ENCODE results near the gene KIAA2012. TPM values are rescaled to one million over a fixed set of nuclear protein-coding genes. Genes with fewer than 3 reads are reported as not detected.

KIAA2012 gene
- total RNA-seq, 1 donor from 2014 or later = not detected

DNA sequence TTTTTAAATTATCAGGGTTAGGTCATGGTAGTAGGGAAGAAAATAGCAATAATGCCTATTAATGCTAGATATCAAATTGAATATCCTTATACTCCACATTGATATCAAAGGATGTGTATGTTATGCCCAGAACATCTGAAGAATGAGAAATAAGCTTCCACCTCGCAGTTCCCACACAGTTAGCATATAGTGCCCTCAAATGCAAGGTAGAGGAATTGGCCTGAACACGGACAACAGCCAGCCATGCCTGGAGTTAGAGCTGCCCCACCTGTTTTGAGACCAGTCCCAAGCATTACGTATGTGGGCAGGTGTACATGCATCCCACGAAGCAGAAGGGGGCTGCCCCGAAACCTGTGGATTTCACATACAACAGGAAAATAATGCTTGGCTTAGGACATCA lies 85.7 kb downstream of the KIAA2012 start:
- no peak overlapping the region for H3K4me3 Mint-ChIP-seq
- intact Hi-C loops (cut with micrococcal nuclease) = no loop called here
- no peaks in the 10 kb centered on the region for H3K9me3 Mint-ChIP-seq
- H3K27me3 Mint-ChIP-seq (ENCODE audit: insufficient read depth) = peaks cover 2% of the 10 kb centered on the region
- H3K27ac Mint-ChIP-seq = no peak overlapping the region
- H3K4me1 Mint-ChIP-seq (ENCODE audit: low read depth) = peaks cover 14% of the 10 kb centered on the region
- H3K36me3 Mint-ChIP-seq (ENCODE audit: low read depth) = no peaks in the 10 kb centered on the region
- no peak for DNase-seq (ENCODE audit: low spot score)

DNA sequence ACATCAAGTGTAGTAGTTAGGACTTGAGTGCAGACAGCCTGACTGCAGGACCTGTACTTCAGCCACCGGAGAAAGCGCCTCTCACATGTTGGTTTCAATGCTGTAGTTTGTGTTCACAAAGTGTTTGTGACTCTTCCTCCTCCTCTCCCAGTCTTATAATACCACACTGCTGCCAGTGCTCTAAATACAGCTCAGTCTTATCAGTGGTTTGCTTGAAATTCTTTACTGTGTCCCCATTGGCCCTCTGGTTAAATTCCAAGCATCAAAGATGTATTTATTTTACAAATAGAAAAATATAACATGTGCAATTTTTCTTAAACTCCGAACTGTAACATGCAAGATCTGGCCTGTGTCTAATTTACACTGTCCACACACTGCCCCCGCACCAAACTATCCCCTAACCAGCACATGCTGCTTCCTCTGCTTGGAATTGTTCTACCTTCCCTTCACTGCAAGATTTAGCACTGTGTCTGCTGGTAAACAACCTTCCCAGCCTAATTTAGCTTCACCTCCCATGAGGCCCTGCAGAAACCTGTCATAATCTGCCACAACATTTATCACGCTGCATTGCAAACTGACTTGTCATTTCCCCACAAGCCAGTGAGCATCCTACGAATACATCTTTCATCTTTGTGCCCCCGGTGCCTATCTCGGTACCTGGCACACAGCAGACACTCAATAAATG lies 88.2 kb downstream of the KIAA2012 start:
- no peak for DNase-seq (ENCODE audit: low spot score)
- H3K4me1 Mint-ChIP-seq (ENCODE audit: low read depth) = peaks cover 14% of the 10 kb centered on the region
- no peak overlapping the region for H3K4me3 Mint-ChIP-seq
- peaks cover 2% of the 10 kb centered on the region for H3K27me3 Mint-ChIP-seq (ENCODE audit: insufficient read depth)
- no peaks in the 10 kb centered on the region for H3K9me3 Mint-ChIP-seq
- no peak overlapping the region for H3K27ac Mint-ChIP-seq
- no peaks in the 10 kb centered on the region for H3K36me3 Mint-ChIP-seq (ENCODE audit: low read depth)
- intact Hi-C loops (cut with micrococcal nuclease) = no loop called here

DNA sequence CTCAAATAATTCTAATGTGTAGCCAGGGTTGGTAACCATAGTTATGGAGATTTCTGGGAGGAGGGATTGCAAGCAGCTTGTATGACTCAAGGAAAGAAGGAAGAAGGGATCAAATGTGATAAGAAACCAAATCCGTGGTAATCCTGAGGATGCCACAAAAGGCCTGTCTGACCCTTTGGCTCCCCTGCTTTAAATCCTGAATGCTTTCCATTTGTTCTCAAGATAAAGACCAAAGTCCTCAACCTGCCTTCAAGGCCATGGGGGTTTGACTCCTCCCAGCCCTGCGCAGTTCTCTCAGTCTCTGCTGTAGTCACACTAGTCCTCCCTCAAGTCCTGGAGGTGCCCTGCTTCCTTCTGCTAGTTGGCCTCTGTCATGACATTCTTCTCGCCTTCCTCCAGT lies 91.4 kb downstream of the KIAA2012 start:
- H3K4me1 Mint-ChIP-seq (ENCODE audit: low read depth) = peaks cover 14% of the 10 kb centered on the region
- H3K27ac Mint-ChIP-seq = no peak overlapping the region
- H3K4me3 Mint-ChIP-seq = no peak overlapping the region
- no peaks in the 10 kb centered on the region for H3K36me3 Mint-ChIP-seq (ENCODE audit: low read depth)
- no peaks in the 10 kb centered on the region for H3K27me3 Mint-ChIP-seq (ENCODE audit: insufficient read depth)
- no peak for DNase-seq (ENCODE audit: low spot score)
- intact Hi-C loops (cut with micrococcal nuclease) = no loop called here
- H3K9me3 Mint-ChIP-seq = no peaks in the 10 kb centered on the region

DNA sequence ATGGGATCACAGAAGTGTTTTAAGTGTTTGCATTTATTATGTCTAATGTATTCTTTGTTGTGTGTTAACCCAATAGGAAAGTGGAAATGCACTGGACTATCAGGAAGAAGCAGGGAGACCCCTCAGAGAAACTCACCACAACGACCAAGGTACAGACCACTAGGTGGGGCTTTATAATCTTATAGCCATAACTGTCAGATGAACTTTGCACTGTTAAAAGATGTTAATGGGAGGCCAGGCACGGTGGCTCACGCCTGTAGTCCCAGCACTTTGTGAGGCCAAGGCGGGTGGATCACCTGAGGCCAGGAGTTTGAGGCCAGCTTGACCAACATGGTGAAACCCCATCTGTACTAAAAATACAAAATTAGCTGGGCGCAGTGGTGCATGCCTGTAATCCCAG lies 92.2 kb downstream of the KIAA2012 start:
- Mint-ChIP-seq H3K4me3 (no peak overlapping the region), H3K4me1 (ENCODE audit: low read depth) (peaks cover 15% of the 10 kb centered on the region), H3K27ac (no peak overlapping the region), H3K27me3 (ENCODE audit: insufficient read depth) (no peaks in the 10 kb centered on the region), H3K9me3 (no peaks in the 10 kb centered on the region), H3K36me3 (ENCODE audit: low read depth) (no peaks in the 10 kb centered on the region)
- intact Hi-C loops (cut with micrococcal nuclease) = no loop called here
- no peak for DNase-seq (ENCODE audit: low spot score)

DNA sequence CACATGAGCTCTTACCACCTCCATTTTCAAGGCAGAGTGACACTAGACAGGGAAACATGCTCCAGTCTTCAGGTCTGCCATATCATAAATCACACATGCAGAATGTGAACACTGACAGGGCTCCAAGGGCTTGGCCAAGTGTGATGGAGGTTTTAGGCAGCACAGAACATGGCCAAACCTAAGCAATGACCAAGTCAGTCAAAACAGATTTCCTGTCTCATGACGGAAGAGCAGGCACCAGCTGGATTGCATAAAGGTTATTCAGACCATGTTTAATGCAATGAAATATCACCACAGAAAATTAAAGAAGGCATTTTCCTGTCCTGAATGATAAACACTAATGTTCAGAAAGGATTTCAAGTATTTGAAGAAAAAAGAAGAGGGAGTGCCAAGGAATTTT lies 92.9 kb downstream of the KIAA2012 start:
- intact Hi-C loops (cut with micrococcal nuclease) = no loop called here
- H3K9me3 Mint-ChIP-seq = no peaks in the 10 kb centered on the region
- H3K4me3 Mint-ChIP-seq = no peak overlapping the region
- no peaks in the 10 kb centered on the region for H3K36me3 Mint-ChIP-seq (ENCODE audit: low read depth)
- DNase-seq (ENCODE audit: low spot score) = no peak
- H3K27me3 Mint-ChIP-seq (ENCODE audit: insufficient read depth) = peaks cover 2% of the 10 kb centered on the region
- H3K4me1 Mint-ChIP-seq (ENCODE audit: low read depth) = peaks cover 17% of the 10 kb centered on the region
- no peak overlapping the region for H3K27ac Mint-ChIP-seq

DNA sequence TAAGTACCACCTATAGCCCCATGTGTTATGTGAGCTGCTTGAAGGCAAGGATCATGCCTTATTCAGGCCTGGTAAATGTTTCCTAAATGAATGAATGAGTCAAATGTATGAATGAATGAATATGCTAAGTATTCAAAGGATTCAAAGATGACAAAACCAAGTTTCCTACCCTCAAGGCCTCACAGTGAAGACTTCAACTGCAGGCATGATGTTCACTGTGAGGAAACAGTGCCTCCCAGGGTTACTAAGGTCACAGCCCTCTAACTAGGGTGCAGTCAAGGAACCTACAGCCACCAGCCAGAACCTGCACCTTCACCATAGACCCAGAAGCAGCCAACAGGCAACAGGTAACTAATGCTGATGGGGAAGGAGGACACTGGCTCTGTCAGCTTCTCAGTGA lies 96.1 kb downstream of the KIAA2012 start:
- Mint-ChIP-seq H3K27ac (no peak overlapping the region), H3K36me3 (ENCODE audit: low read depth) (no peaks in the 10 kb centered on the region)

DNA sequence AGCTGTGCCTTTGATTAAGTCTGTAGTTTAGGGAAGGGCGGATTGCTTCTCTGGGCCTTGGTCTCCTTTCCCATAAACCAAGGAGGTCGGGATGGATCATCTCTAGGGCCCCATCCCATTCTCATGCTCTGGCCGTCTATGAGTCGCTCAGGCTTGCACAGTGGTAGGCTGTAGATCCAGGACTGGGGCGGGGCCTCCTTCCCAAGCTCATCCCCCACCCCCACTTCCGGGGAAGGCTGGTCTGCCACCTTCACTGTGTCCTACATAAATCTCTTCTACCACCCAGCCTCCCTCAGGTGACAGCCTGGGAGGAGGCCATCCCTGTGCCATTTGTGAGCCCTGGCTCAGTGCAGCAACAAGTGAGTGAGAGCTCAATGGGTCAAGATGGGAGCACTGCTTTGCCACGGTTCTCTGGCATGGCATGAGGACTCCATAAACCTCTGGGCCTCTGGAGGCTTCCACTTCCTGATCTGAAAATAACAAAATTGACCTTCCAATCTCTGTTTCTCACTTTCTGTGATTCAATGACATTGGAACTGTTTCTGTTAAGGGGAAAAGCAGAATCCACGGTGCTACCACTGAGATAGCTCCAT lies 96.9 kb downstream of the KIAA2012 start:
- Mint-ChIP-seq H3K36me3 (ENCODE audit: low read depth) (no peaks in the 10 kb centered on the region), H3K4me3 (no peak overlapping the region), H3K9me3 (no peaks in the 10 kb centered on the region), H3K4me1 (ENCODE audit: low read depth) (peaks cover 39% of the 10 kb centered on the region), H3K27ac (no peak overlapping the region), H3K27me3 (ENCODE audit: insufficient read depth) (peaks cover 7% of the 10 kb centered on the region)
- intact Hi-C loops (cut with micrococcal nuclease) = no loop called here
- no peak for DNase-seq (ENCODE audit: low spot score)

More for the DNA sequence above, 96.1 kb downstream of the KIAA2012 start:
- intact Hi-C loops (cut with micrococcal nuclease) = no loop called here
- DNase-seq (ENCODE audit: low spot score) = no peak
- H3K4me1 Mint-ChIP-seq (ENCODE audit: low read depth) = peaks cover 37% of the 10 kb centered on the region
- H3K27me3 Mint-ChIP-seq (ENCODE audit: insufficient read depth) = peaks cover 7% of the 10 kb centered on the region
- no peaks in the 10 kb centered on the region for H3K9me3 Mint-ChIP-seq
- no peak overlapping the region for H3K4me3 Mint-ChIP-seq

DNA sequence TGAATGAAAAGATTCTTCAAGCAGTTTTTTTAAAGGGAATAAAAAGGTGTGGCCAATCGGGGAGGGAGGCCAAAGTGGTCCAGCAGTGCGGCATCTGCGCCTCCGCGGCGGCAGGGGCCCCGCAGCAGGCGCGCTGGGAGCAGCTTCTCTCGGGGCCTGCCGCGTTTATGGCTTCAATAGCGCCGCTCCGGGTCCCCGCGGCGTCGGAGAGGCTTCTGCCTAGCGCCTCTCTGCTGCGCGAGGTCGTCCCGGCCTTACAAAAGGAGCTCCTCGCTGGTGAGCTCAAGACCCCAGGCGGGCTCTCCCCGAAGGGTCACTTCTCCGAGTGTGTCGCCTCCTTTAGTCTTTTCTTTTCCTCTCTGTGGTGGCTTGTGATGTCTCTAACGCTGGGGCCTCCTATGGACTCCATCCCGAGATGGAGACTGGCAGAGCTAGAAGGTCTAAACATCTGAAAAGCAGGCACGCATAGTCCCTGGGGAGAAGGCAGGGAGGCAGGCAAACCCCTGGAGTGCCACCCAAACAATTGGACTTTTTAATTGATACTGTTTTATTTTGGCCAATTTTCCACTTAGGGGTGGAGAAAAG lies 98.3 kb downstream of the KIAA2012 start:
- Mint-ChIP-seq H3K27me3 (ENCODE audit: insufficient read depth) (peaks cover 7% of the 10 kb centered on the region), H3K27ac (no peak overlapping the region), H3K36me3 (ENCODE audit: low read depth) (no peaks in the 10 kb centered on the region), H3K4me3 (peak overlapping the region; percentile 22), H3K4me1 (ENCODE audit: low read depth) (peaks cover 43% of the 10 kb centered on the region), H3K9me3 (no peaks in the 10 kb centered on the region)
- intact Hi-C loops (cut with micrococcal nuclease) = no loop called here
- no peak for DNase-seq (ENCODE audit: low spot score)

DNA sequence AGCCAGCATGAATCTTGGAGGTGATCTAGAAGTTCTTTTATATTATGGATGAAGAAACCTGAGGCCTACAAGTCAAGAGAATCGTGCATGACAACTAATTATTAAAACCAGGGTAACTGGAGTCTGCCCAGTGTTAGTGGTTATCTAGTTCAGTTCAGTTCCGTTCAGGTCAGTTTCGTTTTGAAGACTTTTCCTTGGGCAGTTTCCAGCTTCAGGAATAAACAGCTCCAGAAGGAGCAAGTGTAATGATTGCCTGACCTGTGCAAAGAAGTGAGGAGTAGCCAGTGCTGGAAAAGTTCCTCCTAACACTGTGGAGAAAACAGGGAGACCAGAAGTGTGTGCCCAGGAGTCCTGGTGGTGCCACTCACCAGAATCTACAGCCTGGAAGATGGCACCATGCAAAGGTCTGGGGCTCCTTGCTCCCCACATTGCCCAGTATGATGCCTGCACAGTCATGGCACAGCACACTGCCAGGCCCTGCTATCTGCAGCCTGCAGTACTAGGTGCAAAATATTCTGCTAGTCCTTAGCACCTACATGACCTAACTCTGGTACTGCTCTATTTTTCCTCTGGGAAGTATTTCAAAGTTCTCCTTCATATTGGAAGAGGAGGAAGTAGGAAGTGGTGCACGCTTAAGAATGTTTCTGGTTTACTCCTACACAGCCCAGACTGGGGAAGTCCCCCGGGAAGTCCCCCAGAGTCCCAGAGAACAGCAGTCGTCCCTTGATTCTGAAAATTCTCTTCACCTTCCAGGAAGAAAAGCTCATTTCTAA lies 99.6 kb downstream of the KIAA2012 start:
- H3K36me3 Mint-ChIP-seq (ENCODE audit: low read depth) = no peaks in the 10 kb centered on the region
- H3K4me1 Mint-ChIP-seq (ENCODE audit: low read depth) = peaks cover 43% of the 10 kb centered on the region
- peak overlapping the region; percentile 85 for H3K27ac Mint-ChIP-seq
- H3K27me3 Mint-ChIP-seq (ENCODE audit: insufficient read depth) = peaks cover 7% of the 10 kb centered on the region
- H3K9me3 Mint-ChIP-seq = no peaks in the 10 kb centered on the region
- H3K4me3 Mint-ChIP-seq = peak overlapping the region; percentile 35
- peak; percentile 25 for DNase-seq (ENCODE audit: low spot score)
- intact Hi-C loops (cut with micrococcal nuclease) = no loop called here

DNA sequence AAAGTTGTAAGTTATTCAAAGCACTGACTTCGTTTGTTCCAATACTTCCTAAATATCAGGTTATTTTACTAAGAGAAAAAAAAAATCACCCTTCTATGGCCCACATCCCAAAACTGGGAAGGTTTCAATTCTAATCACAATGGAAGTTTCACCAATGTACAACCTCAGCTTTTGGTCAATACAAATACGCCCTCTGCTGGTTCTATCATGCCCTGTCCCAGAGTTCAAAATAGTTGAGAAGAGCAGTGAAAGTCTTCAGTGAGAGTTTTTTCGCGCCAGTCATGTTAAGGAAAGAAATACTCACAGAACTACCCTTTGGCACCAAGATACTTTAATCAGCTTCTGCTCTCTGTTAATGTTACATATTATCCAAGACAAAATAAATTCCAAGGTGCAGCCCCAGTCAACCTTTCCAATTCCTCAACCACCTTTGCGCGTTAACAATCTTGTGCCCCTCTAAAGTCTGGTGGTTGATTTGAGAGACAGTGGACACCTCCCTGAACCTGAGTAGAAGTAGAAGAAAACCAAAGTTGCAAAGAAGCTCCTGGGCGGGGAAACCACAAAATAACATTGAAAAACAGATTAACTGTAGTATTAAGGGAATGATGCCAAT lies 105.4 kb downstream of the KIAA2012 start:
- peak; percentile 31 for DNase-seq (ENCODE audit: low spot score)
- Mint-ChIP-seq H3K27me3 (ENCODE audit: insufficient read depth) (peaks cover 4% of the 10 kb centered on the region), H3K9me3 (no peaks in the 10 kb centered on the region), H3K4me3 (no peak overlapping the region), H3K4me1 (ENCODE audit: low read depth) (peaks cover 12% of the 10 kb centered on the region), H3K27ac (no peak overlapping the region), H3K36me3 (ENCODE audit: low read depth) (no peaks in the 10 kb centered on the region)
- intact Hi-C loops (cut with micrococcal nuclease) = loop anchor here (1.0 to 5.0 kb wide), 6 partner anchors 74 to 941 kb away; partner anchors contain the start of genes ALS2 and FZD7

DNA sequence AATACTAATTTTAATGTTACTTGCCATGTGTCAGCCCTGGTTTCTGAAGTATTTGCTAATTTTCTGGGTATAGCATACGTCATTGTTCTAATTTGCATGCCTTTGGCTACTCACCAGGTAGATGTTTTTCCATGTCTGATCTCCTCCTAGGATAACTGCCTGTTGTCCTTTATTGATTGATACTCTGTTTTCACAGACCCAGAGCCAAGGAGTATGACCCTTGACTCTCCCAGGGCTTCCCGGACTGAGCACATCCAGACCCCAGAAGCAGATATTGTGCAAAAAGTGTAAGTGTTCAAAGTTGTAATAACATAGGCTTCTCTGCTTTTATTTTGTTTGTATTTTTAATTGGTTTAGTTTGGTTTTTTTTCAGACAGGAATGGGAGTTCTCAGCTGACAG lies 111.5 kb downstream of the KIAA2012 start:
- no peak for DNase-seq (ENCODE audit: low spot score)
- Mint-ChIP-seq H3K27me3 (ENCODE audit: insufficient read depth) (peaks cover 23% of the 10 kb centered on the region), H3K36me3 (ENCODE audit: low read depth) (no peaks in the 10 kb centered on the region), H3K27ac (no peak overlapping the region), H3K4me3 (no peak overlapping the region), H3K9me3 (no peaks in the 10 kb centered on the region), H3K4me1 (ENCODE audit: low read depth) (no peaks in the 10 kb centered on the region)
- intact Hi-C loops (cut with micrococcal nuclease) = no loop called here

DNA sequence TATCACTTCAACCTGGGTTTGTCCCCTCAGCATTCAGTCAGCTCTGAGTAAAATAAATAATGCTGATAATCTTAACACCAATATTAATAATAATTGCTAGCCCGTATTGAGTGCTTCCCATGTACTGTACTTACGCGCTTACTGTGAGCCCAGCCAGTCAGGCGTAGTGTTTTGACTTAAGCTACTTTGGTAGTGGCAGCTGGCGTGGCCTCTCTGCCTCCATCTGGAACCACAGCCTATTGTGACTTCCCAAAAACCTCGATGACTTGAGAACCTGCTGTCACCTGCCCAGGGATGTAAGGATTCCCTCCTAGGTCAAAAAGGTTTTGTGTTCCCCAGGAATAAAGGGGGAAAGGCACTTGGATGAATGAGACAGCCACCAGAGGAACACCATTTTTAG lies 112.1 kb downstream of the KIAA2012 start:
- Mint-ChIP-seq H3K27ac (no peak overlapping the region), H3K36me3 (ENCODE audit: low read depth) (no peaks in the 10 kb centered on the region), H3K4me1 (ENCODE audit: low read depth) (no peaks in the 10 kb centered on the region), H3K4me3 (no peak overlapping the region), H3K9me3 (no peaks in the 10 kb centered on the region), H3K27me3 (ENCODE audit: insufficient read depth) (peaks cover 23% of the 10 kb centered on the region)
- DNase-seq (ENCODE audit: low spot score) = no peak
- intact Hi-C loops (cut with micrococcal nuclease) = no loop called here

Measured in activated T-helper 1 cell treated with anti-CD3 and anti-CD28 coated beads, Interleukin-12 subunit alpha, Interleukin-12 subunit beta, Interleukin-2, Interleukin-4 antibody, amounts not matched to agents 30 ng/mL and 10 ng/mL and 1 ng/mL, durations not matched to agents 14 hours and 24 hours and 36 hours (primary cell).